HG02678 (cell line): ENCODE measurements around the gene NDFIP1.
"Not testable (repeated sequence)": the region's sequence is repeated elsewhere in the genome, so short reads cannot be mapped to it uniquely, and the experiment has no call there.

Experiments
- ATAC-seq: cut with Tn5 transposase; IDR thresholded peaks from one replicate; pipeline ENCODE4 v1.9.1; 2021; ENCODE audit warnings: mild to moderate bottlenecking, moderate library complexity; ENCODE audit not compliant: unreplicated experiment

NDFIP1 gene

GRCh38 chr5:142151436-142152383 is 43.1 kb downstream of the NDFIP1 start:
- ATAC-seq: no peak

GRCh38 chr5:142152384-142152732 is 43.8 kb downstream of the NDFIP1 start:
- ATAC-seq: no peak

GRCh38 chr5:142153674-142154448 is 45.3 kb downstream of the NDFIP1 start:
- no peak for ATAC-seq

- ATAC-seq: not testable (repeated sequence)
Measured at GRCh38 chr5:142154449-142154841, 45.9 kb downstream of the NDFIP1 start.

- ATAC-seq: no peak
Measured at GRCh38 chr5:142156839-142157463, 48.4 kb downstream of the NDFIP1 start.

GRCh38 chr5:142159354-142159753 is 50.8 kb downstream of the NDFIP1 start:
- ATAC-seq: no peak

GRCh38 chr5:142164315-142164714 is 55.7 kb downstream of the NDFIP1 start:
- ATAC-seq: no peak

GRCh38 chr5:142166754-142167153 is 58.2 kb downstream of the NDFIP1 start:
- no peak for ATAC-seq

- ATAC-seq: no peak
Measured at GRCh38 chr5:142167458-142167857, 58.9 kb downstream of the NDFIP1 start.

- ATAC-seq: no peak
Measured at GRCh38 chr5:142168365-142168764, 59.8 kb downstream of the NDFIP1 start.

GRCh38 chr5:142170254-142170953 is 61.8 kb downstream of the NDFIP1 start:
- no peak for ATAC-seq

GRCh38 chr5:142171270-142171669 is 62.7 kb downstream of the NDFIP1 start:
- no peak for ATAC-seq

GRCh38 chr5:142175039-142175438 is 66.5 kb downstream of the NDFIP1 start:
- ATAC-seq: no peak

- ATAC-seq: no peak
Measured at GRCh38 chr5:142175461-142176142, 67.0 kb downstream of the NDFIP1 start.

GRCh38 chr5:142176255-142176654 is 67.7 kb downstream of the NDFIP1 start:
- ATAC-seq: no peak

- no peak for ATAC-seq
Measured at GRCh38 chr5:142178651-142179050, 70.1 kb downstream of the NDFIP1 start.

GRCh38 chr5:142179776-142180387 is 71.3 kb downstream of the NDFIP1 start:
- ATAC-seq: no peak

GRCh38 chr5:142181096-142181495 is 72.5 kb downstream of the NDFIP1 start:
- no peak for ATAC-seq

GRCh38 chr5:142181547-142182163 is 73.1 kb downstream of the NDFIP1 start:
- ATAC-seq: no peak
